ENCODE measurements around the gene MAPKAPK3.

GRCh38 chr3:50575372-50575771 is 41.6 kb upstream of the MAPKAPK3 start:
- TF ChIP-seq POLR2A (IDR thresholded peaks at IDR 0.05; ENCODE audit: low read depth, low read length) (no peak), CTCF (conservative IDR thresholded peaks at IDR 0.05; ENCODE audit: low read depth, low read length) (no peak), USF2 (IDR thresholded peaks at IDR 0.05; ENCODE audit: low read depth, low read length) (no peak), MAZ (IDR thresholded peaks at IDR 0.05; ENCODE audit: borderline replicate concordance, low read depth, low read length) (no peak), RAD21 (IDR thresholded peaks at IDR 0.05; ENCODE audit: low read length) (no peak), BHLHE40 (IDR thresholded peaks at IDR 0.05; ENCODE audit: low read depth, low read length) (no peak)

All from IMR-90 (cell line).